ENCODE data around the gene CACNB2.

DNA sequence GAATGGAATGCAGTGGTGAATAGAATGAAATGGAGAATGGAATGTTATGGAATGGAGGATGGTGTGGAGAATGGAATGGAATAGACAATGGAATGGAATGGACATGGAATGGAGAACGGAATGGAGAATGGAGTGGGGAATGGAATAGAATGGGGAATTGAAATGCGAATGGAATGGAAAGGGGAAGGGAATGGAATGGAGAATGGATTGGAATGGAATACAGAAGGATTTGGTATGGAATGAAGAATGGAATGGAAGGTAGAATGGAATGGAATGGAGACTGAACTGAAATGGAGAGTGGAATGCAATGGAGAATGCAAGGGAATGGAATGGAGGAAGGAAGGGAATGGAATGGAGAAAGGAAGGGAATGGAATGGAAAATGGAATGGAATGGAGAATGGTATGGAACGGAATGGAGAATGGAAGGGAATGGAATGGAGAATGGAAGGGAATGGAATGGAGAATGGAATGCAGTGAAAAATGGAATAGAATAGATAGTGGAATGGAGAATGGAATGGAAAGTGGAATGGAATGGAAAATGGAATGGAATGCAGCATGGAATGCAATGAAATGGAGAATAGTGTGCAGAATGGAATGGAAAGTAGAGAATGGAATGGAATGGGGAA, 416.4 kb downstream of the CACNB2 start:
- no peak for TF ChIP-seq TARDBP (IDR thresholded peaks at IDR 0.05)
- no peak for TF ChIP-seq ZNF384 (IDR thresholded peaks at IDR 0.05)
- no peak for TF ChIP-seq SP1 (IDR thresholded peaks at IDR 0.05)
- TF ChIP-seq BHLHE40 (IDR thresholded peaks at IDR 0.05; ENCODE audit: borderline replicate concordance): no peak
